Myocyte (in vitro differentiated cells): ENCODE results near the gene IRGC. TPM values are rescaled to one million over a fixed set of nuclear protein-coding genes. Genes with fewer than 3 reads are reported as not detected.

Experiments
- DNase-seq: peaks from one replicate; pipeline ENCODE4 v3.0.0-alpha.2; 2012; ENCODE audit warnings: low read depth
- total RNA-seq: library from RNA; depleted of rRNA; stranded (reverse); fragments of >200 nt; gene quantifications from 2 replicates; pipeline ENCODE4 v1.2.3, GENCODE V29; 2014

Gene IRGC
- total RNA-seq, 1 donor from 2014 or later = not detected

DNA sequence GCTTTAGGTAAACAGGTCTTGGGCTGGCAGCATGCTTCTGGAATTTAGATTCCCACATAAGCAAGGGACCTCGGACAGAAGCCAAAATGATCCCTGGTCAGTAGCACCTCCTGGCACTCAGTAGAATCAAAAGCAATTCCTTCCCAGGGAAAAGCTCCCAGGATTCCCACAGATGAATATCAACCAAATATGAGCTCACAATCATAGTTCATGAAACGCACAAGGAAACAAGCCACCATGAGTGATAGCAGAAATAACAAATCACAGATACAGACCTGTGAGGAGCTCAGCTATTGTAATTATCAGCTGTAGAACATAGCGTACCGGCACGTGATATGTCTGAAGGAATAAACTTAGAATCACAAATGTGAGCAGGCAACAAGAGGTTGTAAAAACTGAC lies 24.1 kb upstream of the IRGC start:
- DNase-seq = no peak

DNA sequence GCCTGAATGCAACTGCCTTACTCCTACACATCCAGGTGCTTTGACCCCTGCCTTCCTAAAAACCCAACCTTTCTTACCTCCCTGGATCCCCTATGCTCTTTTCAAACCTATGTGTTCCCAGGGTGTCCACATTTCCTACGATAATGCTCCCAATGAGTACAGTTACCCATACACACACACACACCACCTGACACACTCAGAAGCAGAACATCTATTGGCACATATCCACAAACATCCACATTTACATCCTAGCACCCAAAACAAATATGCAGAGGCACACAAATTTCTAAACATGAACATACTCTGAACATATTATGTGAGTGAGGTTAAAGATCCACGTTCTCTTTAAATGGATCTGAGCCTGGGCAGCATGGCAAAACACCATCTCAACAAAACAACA lies 23.5 kb upstream of the IRGC start:
- DNase-seq = no peak

DNA sequence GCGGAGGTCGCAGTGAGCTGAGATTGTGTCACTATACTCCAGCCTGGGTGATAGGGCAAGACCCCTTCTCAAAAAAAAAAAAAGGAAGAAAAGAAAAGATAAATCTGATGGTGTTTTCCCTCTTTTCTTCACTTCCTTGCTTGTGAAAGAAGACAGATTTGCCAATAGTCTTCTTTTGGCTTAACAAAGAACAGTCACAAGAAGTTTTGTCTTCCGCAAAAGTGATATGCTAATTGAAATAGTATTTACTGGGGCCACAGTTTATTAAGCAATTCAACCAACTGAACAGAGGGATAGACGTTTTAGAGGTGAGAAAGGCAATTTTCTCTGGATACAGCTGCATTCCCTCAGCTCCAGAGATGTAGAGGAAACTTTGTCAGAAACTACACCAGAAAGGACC lies 23.0 kb upstream of the IRGC start:
- DNase-seq = no peak

DNA sequence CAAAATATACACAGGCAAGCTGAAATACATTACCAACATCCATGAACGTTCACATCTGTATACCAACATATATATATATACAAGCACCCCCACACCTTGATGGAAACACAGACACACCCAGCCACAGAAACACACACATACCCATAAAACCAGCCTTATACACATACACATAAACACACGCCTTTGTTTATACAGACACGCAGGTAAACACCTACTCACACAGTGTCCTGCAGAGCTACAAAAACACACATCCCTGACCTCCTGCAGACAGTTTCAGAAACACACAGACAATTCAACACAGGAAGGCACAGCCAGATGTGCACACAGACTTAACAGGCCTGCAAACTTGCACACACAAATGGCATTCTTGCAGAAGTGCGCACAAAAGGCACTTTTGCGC lies 21.3 kb upstream of the IRGC start:
- DNase-seq = no peak

DNA sequence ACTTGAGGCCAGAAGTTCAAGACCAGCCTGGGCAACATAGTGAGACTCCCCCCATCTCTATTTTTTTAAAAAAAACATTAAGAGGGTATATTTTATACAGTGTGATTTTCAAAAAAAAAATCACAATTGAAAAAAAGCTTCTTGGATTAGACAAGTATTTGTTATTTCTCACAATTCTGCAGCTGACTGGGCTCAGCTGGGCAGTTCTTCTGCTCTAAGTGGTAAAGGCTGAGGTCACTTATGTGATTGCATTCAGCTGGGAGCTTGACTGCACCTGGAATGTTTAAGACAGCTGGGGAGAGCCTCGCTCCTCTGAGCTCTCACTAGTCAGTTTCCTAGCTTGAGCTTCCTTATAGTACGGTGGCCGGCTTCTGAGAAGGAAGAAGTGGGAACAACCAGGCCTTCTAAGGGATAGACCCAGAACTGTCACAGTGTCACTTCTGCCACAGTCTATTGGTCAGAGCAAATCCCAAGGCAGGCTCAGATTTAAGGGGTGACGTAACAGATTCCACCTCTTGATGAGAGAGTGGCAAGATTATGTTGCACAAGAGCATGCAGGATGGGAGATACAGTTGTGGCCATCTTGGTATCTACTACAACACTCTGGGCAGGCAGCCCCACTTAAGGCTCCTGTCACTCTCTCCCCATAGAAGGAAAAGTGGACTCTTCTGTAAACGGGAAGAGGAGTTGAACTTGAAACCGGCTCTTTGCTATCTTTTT lies 19.7 kb upstream of the IRGC start:
- no peak for DNase-seq

DNA sequence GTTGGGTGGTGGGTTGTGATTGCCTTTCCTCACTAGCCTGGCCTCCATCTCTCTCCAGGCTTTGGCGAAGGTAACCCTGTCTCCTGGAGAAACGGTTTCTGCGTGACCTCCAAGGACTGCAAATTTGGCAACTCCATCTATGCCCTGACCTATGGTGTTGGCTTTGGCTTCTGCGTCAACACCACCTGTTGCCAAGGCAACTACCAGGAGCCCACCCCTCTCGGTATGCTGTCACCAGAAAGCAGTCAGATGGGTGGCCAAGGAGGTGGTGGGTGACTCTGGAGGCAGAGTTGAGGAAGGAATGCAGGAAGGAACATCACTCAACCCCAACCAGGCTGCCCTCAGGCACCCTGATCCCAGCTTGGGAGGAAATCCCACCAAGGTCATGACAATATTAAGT lies 18.6 kb upstream of the IRGC start:
- no peak for DNase-seq

DNA sequence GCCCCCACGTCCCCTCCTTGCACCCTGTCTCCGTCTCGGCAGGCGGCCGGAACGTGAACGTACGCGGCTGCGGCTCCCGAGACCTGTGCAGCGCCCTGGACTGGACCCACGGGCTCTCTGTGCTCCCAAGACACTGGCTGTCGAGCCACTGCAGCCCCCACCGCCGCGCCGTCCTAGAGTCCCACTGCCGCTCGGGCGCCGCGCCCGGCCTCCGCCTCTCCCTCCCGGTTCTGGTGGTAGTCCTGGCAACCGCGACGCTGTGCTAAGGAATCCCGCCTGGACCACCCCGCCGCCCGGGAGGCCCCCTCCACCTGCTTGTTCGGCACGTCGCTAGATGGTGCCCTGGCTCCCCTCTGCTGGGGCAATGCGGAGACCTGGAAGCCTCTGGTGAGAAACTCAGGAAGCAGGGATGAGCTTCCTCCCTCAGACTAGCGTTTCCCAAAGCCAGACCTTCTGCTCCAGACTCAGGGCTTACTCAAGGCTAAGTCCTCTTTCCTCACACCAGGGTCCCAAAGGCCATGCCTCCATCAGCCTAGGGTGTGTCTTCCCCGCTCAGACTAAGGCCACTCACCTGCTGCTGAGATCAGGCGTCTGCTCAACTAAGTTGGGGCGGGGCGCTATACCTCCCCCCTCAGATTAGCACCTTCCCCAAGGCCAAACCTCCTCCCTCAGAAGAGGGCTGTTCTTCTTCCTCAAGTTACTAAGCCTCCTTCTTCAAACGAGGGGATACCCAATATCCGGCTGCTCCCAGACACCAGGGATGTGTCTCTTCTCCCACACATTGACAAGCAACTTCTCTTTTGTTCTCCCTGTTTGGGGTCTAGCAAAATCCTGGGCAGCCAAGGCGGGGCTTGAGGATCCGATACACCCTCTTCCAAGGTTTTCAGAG lies 16.1 kb upstream of the IRGC start:
- DNase-seq = no peak

DNA sequence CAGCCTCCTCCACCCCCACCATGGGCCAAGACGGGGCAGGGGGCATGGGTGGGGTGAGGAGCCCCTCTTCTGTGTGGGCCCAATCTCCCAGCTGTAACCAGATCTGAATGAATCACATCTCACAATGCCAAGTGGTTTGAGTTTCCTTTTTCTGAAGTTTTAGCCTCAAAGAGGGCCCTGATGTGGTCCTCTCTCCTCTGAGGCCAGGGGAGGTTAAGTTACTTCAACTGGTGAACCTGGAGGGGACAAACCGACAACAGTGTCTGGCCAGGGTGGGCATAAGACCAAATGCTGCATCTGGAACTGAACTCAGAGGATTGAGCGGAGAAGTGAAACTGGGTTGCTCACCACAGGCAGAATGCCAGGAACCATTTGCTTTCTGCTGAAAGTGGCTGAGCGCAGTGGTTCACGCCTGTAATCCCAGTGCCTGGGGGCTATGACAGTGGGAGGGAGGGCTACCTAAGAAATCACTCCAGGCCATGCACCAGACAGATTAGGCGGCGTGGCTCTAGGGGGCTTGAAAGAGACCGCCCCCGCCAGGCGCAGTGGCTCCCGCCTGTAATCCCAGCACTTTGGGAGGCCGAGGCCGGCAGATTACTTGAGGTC lies 15.4 kb upstream of the IRGC start:
- DNase-seq = no peak

DNA sequence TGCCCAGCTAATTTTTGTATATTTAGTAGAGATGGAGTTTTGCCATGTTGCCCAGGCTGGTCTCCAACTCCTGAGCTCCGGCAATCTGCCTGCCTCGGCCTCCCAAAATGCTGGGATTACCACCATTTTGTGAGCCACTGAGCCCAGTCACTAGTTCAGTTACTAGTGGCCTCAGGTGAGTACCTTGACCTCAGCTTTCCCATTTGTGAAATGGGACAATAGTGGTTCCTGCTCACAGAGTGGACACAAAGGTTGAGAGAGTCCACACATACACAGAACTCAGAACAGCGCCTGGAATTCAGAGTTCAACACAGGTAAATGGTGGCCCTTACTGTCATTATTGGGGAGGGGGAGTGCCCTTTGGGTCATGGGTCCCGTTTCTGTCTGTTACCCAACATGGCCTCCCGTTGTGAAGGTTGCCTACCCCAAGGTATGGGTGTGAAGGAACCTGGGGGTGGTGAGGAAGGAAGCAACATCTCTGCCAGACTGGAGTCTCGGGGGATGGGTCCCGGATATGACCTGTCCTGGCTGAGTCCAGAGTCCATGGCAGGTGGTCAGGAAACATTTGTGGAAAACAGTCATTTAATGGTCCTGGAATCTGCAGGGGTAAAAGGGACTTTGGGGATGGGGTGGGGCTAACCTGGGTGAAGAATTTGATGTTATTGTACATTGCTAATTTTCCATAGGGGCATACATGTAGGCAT lies 11.7 kb upstream of the IRGC start:
- DNase-seq = no peak

DNA sequence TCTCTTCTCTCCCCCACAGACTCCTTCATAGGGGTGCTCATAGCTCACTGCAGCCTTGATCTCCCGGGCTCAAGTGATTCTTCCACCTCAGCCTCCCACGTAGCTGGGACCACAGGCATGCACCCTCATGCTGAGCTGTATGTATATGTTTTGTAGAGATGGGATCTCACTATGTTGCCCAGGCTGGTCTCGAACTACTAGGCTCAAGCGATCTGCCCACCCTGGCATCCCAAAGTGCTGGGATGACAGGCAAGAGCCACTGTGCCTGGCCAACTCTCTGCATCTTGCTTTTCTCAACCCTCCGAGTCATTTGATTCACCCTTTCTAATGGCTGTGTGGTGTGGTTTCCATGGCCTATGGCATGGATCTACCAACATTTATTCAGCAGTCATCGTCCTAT lies 10.1 kb upstream of the IRGC start:
- DNase-seq = no peak

DNA sequence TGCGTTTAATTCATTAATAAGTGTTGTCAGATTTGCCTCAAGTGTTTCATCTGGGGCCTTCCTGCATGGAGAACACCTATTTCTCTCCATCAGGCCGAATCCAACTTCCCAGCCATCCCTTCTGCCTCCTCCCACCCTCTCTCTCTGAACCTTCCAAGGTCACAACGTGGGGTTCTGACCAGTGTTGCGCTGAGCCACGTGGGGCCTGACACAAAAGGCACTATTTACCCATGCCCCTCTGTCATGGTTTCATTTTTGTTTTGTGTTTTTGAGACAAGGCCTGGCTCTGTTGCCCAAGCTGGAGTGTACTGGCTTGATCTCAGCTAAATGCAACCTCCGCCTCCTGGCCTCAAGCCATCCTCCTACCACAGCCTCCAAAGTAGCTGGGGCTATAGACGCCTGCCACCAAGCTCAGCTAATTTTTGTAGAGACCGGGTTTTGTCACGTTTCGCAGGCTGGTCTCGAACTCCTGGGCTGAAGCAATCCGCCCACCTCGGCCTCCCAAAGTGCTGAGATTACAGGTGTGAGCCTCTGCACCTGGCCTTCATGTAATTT lies 8.6 kb upstream of the IRGC start:
- no peak for DNase-seq

DNA sequence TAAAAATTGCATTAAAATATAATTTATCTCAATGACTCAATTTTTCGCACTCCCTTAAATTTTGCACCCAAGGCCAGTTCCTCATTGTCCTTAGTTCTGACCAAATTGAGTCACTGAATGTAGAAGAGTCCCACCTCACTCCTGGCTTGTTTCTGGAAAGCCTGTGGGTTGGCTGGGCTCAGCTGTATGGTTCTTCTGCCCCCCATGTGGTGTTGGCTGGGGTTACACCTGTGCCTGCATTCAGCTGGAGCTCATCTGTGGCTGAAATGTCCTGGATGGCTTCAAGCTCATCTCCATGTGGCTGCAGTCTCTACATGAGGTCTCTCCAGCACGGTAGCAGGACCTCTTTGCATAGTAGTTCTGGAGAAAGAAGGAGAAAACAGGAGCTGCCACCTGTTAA lies 7.2 kb upstream of the IRGC start:
- DNase-seq = no peak

DNA sequence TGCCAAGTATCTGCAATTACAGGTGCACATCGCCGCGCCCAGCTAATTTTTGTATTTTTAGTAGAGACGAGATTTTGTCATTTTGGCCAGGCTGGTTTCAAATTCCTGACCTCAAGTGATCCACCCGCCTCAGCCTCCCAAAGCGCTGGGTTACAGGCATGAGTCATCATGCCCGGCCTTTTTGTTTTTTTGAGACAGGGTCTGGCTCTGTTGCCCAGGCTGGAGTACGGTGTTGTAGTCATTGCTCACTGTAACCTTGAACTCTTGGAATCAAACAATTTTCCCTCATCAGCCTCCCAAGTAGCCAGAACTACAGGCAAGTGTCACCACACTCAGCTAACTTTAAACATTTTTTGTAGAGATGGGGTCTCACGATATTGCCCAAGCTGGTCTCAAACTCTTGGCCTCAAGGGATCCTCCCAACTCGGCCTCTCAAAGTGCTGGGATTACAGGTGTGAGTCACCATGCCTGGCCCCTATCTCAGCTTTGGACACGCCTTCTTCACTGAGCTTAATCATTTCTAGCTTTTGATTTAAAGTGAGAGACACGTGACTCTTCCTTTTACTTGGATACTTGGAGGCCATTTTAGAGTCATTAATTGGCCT lies 4.0 kb upstream of the IRGC start:
- no peak for DNase-seq

DNA sequence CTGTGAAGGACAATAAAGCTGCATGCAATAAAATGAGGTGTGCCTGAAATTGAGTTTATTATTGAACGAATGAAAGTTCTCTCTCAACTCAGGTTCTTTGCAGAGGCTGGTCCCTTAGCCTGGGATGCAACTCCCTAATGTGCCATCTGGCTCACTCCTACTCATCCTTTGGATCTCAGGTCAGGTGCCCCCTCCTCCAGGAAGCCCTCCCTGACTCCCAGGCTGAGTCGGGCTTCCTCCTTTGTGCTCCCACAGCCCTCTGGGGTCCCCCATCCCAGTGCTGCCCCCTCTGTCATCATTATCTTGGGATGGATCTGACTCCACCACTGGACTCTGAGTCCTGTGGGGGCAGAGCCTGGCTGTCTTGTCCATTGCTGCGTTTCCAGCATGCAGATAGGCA lies 2.7 kb upstream of the IRGC start:
- DNase-seq = no peak

DNA sequence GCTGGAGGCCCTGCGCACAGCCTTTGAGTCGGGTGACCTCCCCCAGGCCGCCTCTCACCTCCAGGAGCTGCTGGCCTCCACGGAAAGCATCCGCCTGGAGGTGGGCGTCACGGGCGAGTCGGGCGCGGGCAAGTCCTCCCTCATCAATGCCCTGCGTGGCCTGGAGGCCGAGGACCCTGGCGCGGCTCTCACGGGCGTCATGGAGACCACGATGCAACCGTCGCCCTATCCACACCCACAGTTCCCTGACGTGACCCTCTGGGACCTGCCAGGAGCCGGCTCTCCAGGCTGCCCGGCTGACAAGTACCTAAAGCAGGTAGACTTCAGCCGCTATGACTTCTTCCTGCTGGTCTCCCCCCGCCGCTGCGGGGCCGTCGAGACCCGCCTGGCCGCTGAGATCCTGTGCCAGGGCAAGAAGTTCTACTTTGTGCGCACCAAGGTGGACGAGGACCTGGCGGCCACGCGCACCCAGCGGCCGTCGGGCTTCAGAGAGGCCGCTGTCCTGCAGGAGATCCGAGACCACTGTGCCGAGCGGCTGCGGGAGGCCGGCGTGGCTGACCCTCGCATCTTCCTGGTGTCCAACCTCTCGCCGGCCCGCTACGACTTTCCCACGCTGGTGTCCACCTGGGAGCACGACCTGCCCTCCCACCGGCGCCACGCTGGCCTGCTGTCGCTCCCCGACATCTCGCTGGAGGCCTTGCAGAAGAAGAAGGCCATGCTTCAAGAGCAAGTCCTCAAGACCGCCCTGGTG lies 2.9 kb downstream of the IRGC start:
- DNase-seq = no peak

DNA sequence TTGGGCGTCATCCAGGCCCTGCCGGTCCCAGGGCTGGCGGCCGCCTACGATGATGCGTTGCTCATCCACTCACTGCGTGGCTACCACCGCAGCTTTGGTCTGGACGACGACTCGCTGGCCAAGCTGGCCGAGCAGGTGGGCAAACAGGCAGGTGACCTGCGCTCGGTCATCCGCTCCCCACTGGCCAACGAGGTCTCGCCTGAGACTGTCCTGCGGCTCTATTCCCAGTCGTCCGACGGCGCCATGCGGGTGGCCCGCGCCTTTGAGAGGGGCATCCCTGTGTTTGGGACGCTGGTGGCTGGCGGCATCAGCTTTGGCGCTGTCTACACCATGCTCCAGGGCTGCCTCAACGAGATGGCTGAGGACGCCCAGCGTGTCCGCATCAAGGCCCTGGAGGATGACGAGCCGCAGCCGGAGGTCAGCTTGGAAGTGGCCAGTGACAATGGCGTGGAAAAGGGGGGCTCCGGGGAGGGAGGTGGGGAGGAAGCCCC lies 3.5 kb downstream of the IRGC start:
- no peak for DNase-seq

DNA sequence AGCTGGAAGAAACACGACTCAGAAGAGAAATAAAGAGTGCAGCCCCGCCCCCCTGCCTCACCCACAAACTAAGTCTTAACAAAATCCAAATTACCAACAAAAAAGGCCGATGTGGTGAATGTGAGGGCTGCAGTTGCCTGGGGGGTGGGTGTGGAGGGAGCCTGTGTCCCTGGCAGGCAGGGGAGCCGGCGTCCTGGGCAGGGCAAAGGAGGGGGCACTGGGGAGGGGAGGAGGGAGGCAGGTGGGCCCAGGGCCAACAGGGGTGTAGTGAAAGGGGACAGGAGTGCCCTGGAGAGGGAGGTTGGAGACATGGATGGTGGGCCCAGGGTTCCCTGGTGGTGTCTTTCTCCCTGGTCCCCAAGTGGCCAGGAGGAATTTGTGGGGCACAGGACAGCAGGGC lies 4.0 kb downstream of the IRGC start:
- DNase-seq = no peak

DNA sequence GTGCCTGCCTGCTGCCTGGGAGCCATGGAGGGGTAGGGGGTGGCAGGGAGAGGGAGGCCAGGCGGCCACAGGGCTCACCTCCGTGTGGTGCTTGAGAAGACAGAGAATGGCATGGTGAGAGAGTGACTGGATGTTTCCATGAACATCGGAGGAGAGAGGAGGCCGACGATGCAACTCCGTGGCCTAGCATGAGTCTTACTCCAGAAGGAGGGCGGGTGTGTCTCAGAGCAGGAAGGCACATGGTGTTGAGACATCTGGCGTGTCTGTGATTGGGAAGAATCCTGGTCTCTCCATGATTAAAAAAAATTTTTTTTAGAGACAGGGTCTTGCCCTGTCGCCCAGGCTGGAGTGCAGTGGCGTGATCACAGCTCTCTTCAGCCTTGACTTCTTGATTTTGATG lies 5.1 kb downstream of the IRGC start:
- DNase-seq = no peak

DNA sequence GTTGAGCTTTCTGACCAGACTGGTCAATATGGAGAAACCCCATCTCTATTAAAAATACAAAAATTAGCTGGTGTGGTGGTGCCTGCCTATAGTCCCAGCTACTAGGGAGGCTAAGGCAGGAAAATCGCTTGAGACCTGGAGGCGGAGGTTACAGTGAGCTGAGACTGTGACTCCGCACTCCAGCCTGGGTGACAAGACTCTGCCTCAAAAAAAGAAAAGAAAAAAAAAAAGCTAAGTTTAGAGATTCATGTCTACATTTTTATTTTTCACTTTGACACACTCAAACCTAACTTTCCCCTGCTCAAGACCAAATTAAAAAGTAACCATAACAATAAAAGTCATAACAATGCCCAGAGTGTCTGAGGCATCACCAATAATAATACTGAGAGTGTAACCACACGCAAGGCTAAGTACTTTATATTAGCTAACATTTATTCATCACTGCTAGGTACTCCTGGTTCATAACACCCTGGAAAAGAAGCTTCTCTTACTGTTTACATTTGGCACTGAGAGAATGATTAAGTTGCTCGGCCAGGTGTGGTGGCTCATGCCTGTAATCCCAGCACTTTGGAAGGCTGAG lies 5.7 kb downstream of the IRGC start:
- DNase-seq = no peak

DNA sequence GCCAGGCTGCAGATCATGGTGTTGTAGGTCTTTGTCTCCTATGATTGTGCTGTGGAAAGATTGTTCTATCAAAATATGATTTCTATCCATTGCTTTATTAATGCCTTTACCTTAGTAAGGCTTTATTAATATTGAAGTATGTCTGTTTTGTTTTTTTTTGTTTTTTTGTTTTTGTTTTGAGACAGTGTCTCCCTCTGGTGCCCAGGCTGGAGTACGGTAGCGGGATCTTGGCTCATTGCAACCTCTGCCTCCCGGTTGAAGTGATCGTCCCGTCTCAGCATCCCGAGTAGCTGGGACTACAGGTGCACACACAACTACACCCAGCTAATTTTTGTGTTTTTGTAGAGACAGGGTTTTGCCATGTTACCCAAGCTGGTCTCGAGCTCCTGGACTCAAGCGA lies 7.7 kb downstream of the IRGC start:
- DNase-seq = no peak
